Brain microvascular endothelial cell (primary cell): ENCODE results near the gene CERS3.

Experiments used
- DNase-seq: peaks from one replicate; pipeline ENCODE4 v3.0.0-alpha.2; 2020
- H3K27ac ChIP-seq: fragments of 250-450 bp; sonication (Bioruptor Pico); 2 replicates; pipeline ENCODE4 v1.5.1; 2020; ENCODE audit warnings: mild to moderate bottlenecking, moderate library complexity
- H3K27me3 ChIP-seq: fragments of 250-450 bp; sonication (Bioruptor Pico); replicated peaks from 2 replicates; pipeline ENCODE4 v1.5.1; 2020; ENCODE audit warnings: mild to moderate bottlenecking
- H3K36me3 ChIP-seq: fragments of 250-450 bp; sonication (Bioruptor Pico); replicated peaks from 2 replicates; pipeline ENCODE4 v1.5.1; 2020; ENCODE audit warnings: mild to moderate bottlenecking
- H3K4me3 ChIP-seq: 2 replicates; pipeline ENCODE4 v1.5.1; 2011; ENCODE audit warnings: low read depth, mild to moderate bottlenecking, control low read depth, low read length, moderate library complexity
- in situ Hi-C: cut with HindIII; loops from 2 replicates; pipeline ENCODE4 v1.10.0; 2017; ENCODE audit warnings: low sequenced_read_pairs, low pct_ligation_motif_present
- TF ChIP-seq, protein P1 (sequence below): IDR thresholded peaks from 2 replicates; pipeline ENCODE4 v1.5.1; 2011; ENCODE audit warnings: low read depth, mild to moderate bottlenecking, moderate library complexity, low read length, control low read depth, inconsistent platforms; ENCODE audit errors: missing control alignments

The CERS3 gene

DNA sequence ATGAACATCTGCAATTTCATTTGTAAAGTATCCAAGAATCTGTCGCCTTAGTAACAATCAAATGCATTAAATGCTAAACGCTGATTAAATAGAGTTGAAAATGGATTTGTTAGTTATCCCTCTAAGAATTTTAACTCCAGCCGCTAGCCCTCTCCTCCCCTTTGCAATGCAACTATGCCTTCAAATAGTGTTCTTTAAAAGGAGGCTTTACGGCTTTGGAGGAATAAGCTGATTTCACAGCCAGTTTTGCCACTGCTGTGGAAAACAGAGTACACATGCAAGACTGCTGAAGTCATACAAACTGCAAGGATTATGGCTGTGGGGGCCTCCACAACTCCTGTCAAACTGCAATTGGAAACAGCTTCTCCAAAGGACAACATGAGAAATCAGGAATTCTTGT lies 89.2 kb downstream of the CERS3 start:
- TF ChIP-seq, protein P1, sequence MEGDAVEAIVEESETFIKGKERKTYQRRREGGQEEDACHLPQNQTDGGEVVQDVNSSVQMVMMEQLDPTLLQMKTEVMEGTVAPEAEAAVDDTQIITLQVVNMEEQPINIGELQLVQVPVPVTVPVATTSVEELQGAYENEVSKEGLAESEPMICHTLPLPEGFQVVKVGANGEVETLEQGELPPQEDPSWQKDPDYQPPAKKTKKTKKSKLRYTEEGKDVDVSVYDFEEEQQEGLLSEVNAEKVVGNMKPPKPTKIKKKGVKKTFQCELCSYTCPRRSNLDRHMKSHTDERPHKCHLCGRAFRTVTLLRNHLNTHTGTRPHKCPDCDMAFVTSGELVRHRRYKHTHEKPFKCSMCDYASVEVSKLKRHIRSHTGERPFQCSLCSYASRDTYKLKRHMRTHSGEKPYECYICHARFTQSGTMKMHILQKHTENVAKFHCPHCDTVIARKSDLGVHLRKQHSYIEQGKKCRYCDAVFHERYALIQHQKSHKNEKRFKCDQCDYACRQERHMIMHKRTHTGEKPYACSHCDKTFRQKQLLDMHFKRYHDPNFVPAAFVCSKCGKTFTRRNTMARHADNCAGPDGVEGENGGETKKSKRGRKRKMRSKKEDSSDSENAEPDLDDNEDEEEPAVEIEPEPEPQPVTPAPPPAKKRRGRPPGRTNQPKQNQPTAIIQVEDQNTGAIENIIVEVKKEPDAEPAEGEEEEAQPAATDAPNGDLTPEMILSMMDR = no peak
- in situ Hi-C loops = no loop called here
- H3K27me3 ChIP-seq = no peaks in the 10 kb centered on the region
- no peak for DNase-seq
- no peak overlapping the region for H3K4me3 ChIP-seq
- no peak overlapping the region for H3K27ac ChIP-seq
- H3K36me3 ChIP-seq = no peaks in the 10 kb centered on the region

DNA sequence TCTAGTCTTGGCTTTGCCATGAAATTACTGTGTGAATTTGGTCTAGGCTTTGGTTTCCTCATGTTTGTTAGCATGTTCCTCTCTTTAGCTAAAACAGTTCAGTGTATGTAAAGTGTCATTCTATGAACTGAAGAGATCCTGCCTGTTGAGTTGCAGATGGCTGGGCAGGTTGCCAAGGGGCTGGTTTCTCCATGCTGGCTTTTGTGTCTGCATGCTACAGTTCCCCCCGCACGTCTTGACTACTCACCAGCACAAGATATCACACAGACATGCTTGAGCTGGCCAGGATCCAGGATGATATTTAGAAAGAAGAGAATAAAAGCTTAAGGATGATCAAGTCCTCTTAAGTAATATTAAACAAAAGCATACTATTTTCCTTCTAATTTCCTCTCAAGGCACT lies 90.2 kb downstream of the CERS3 start:
- H3K27ac ChIP-seq = no peak overlapping the region
- in situ Hi-C loops = no loop called here
- H3K27me3 ChIP-seq = no peaks in the 10 kb centered on the region
- TF ChIP-seq, protein P1 = no peak
- H3K36me3 ChIP-seq = no peaks in the 10 kb centered on the region
- H3K4me3 ChIP-seq = no peak overlapping the region
- peak; percentile 45 for DNase-seq

DNA sequence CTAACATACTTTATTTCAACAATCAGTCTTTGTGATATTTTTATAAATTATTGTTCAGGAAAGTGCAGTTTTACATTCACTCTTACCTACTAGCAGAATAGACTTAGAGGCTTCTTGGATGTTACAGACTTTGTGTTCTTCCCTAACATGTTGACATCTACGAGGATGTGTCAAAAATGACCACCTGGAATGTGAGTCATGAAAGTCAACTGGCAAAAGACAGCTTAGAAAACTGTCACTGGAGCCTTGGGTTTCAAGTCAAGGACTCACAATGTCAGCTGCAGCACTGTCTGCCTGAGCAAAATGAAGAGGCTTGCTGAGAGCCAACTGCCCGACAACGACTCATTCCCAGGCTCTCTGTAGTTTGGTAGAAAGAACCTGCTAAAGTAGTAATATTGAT lies 91.5 kb downstream of the CERS3 start:
- no peak overlapping the region for H3K27ac ChIP-seq
- no peaks in the 10 kb centered on the region for H3K36me3 ChIP-seq
- in situ Hi-C loops = no loop called here
- TF ChIP-seq, protein P1 = no peak
- H3K27me3 ChIP-seq = no peaks in the 10 kb centered on the region
- DNase-seq = no peak
- no peak overlapping the region for H3K4me3 ChIP-seq

DNA sequence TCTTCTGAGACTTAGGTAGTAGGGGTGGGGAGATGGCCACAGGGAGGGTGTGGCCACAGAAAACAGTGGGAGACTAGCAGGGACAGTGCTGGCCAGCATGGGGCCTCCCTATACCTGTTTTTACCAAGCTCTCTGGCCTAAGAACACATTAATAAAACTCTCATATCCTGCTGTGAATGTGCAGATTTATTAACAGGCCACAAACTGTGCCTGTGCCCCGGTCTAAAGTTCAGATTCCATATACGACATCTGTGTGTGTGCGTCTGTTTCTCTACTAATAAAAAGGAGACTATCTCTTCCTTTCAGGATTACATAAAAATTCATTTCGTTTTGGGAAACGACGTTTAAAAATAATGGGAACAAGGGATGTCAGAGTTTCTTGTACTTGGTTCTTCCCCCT lies 94.2 kb downstream of the CERS3 start:
- no peak overlapping the region for H3K27ac ChIP-seq
- H3K36me3 ChIP-seq = no peaks in the 10 kb centered on the region
- no peak overlapping the region for H3K4me3 ChIP-seq
- in situ Hi-C loops = no loop called here
- H3K27me3 ChIP-seq = no peaks in the 10 kb centered on the region
- TF ChIP-seq, protein P1 = no peak
- DNase-seq = no peak

DNA sequence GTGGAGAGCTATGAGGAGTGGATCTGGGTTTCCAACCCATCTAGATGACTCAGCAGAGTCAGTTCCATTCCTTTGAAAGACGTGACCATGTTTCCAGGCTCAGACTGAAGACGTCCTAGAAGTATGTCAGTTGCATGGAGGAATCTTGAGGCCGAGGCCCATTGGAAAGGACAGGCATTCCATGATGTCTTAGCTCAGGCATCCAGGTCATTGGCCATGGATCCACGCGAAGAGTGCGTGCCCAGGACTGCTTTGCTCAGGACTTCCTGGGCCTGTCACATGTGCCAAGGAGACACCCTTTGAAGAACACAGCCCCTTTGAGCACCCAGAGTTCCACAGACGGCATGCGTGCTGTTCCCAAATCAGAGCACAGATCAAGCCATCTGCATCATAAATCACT lies 94.7 kb downstream of the CERS3 start:
- Histone ChIP-seq H3K27me3 (no peaks in the 10 kb centered on the region), H3K27ac (no peak overlapping the region), H3K36me3 (no peaks in the 10 kb centered on the region), H3K4me3 (no peak overlapping the region)
- no peak for DNase-seq
- in situ Hi-C loops = no loop called here
- TF ChIP-seq, protein P1 = no peak

DNA sequence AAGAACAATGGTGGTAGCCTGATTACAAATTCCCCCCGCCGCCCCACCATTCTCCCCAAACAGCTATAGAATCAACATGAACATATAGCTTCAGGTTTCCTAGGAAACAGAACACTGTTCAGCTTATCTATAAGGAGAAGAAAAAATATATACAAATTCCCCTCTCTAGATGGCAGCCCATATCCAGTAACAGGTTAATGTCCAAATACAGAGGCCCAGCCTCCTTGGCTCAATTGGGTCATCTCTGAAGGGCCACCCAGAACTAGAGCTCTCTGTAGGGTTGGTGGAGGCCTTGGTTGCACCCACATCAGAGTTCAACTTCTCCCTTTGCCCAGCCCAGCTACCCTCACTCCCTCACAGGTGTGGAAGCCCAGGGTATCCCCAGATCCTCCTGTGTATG lies 95.4 kb downstream of the CERS3 start:
- H3K36me3 ChIP-seq = no peaks in the 10 kb centered on the region
- TF ChIP-seq, protein P1 = no peak
- in situ Hi-C loops = no loop called here
- no peak for DNase-seq
- H3K27me3 ChIP-seq = no peaks in the 10 kb centered on the region
- no peak overlapping the region for H3K27ac ChIP-seq
- H3K4me3 ChIP-seq = no peak overlapping the region
